Measurements from ENCODE around the gene NHSL2. TPM values are rescaled to one million over a fixed set of nuclear protein-coding genes. Genes with fewer than 3 reads are reported as not detected.

NHSL2 gene
- total and polyA plus RNA-seq, 3 experiments from 2014 or later = 0.51 to 17.8 (median 1.1) TPM

DNA sequence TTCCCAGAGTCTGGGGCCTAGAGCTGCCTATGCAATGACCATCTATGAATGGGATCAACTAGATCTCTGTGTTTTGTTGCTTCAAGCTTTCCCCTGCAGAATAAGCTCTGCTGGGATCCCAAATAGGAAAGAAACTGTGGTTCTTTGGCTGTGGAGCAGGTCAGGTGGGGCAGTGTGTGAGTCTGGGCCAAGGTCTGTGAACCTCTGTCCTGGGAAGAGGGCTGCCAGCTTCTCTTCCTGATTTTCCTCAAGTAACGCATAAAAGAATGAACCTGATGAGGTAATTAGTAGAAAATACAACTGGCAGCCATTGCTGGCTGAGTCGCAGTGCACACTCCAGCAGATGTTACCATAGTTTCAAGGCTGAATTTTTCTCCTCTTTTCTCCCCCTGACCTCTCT lies 266.3 kb downstream of the NHSL2 start:
- Histone ChIP-seq H3K4me3 (ENCODE audit: low read length) (no peak overlapping the region), H3K36me3 (ENCODE audit: insufficient read depth, low read length) (no peaks in the 10 kb centered on the region), H3K27ac (ENCODE audit: low read depth, low read length) (no peak overlapping the region), H3K27me3 (ENCODE audit: insufficient read depth, low read length, poor library complexity, severe bottlenecking) (no peaks in the 10 kb centered on the region), H3K9me3 (ENCODE audit: low read length) (no peaks in the 10 kb centered on the region), H3K4me1 (ENCODE audit: insufficient read depth, low read length) (peaks cover 10% of the 10 kb centered on the region)
- Mint-ChIP-seq H3K36me3 (no peaks in the 10 kb centered on the region), H3K4me3 (no peak overlapping the region), H3K4me1 (peaks cover 4 to 12% (median 5%) of the 10 kb centered on the region in 3 donors), H3K27ac (peak overlapping the region in 1 of 8 donors; percentile 40), H3K9me3 (peaks cover 0 to 2% (median 0%) of the 10 kb centered on the region in 5 donors), H3K27me3 (peaks cover 0 to 1% of the 10 kb centered on the region in 2 donors)
- ChIA-PET CTCF (no interaction called here), POLR2A (no interaction called here)
- no peak for DNase-seq

DNA sequence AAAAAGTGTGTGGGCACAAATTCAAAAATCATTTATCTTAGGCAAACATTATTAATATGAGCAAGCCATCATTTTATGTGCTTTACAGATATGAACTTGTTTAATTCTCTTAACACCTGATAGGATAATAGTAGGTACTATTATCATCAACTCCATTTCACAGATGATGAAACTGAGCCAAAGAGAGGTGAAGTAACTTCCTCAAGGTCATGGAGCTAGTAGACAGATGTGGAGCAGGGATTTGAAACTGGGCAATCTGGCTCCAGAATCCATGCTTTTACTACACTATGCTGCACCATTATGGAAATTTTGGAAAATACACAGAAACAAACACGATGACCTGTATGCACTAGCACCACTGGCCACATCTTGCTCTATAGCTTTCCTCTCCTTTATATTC lies 269.9 kb downstream of the NHSL2 start:
- Mint-ChIP-seq H3K9me3 (no peaks in the 10 kb centered on the region), H3K27me3 (peaks cover 0 to 1% of the 10 kb centered on the region in 2 donors), H3K4me1 (peaks cover 9 to 17% (median 10%) of the 10 kb centered on the region in 3 donors), H3K36me3 (peaks cover 0 to 4% (median 0%) of the 10 kb centered on the region in 3 donors), H3K27ac (peak overlapping the region in 5 of 8 donors; percentile 1 to 73 (median 50)), H3K4me3 (peak overlapping the region in 2 of 7 donors; percentile 40 to 48)
- no peaks in the 10 kb centered on the region for H3K9me3 ChIP-seq (ENCODE audit: low read length)
- no peak for DNase-seq
- H3K27me3 ChIP-seq (ENCODE audit: insufficient read depth, low read length, poor library complexity, severe bottlenecking) = no peaks in the 10 kb centered on the region
- H3K4me3 ChIP-seq (ENCODE audit: low read length) = peak overlapping the region; percentile 95
- CTCF ChIA-PET = interaction anchor here (1.7 to 2.6 kb wide), 3 partner anchors 8 to 163 kb away, joined by 3 to 11 read pairs (median 4); partner anchors contain the start of gene RPS4X
- peak overlapping the region; percentile 61 for H3K27ac ChIP-seq (ENCODE audit: low read depth, low read length)
- no peaks in the 10 kb centered on the region for H3K36me3 ChIP-seq (ENCODE audit: insufficient read depth, low read length)
- POLR2A ChIA-PET = interaction anchor here (1.0 to 1.3 kb wide), 2 partner anchors 11 to 49 kb away, joined by 4 read pairs; partner anchors contain the start of gene RTL5
- peaks cover 14% of the 10 kb centered on the region for H3K4me1 ChIP-seq (ENCODE audit: insufficient read depth, low read length)

- Mint-ChIP-seq H3K9me3 (no peaks in the 10 kb centered on the region), H3K27me3 (peaks cover 0 to 1% of the 10 kb centered on the region in 2 donors), H3K27ac (peak within 1 kb of the TSS in 1 of 8 donors; percentile 50), H3K4me1 (peaks cover 10 to 20% (median 16%) of the 10 kb centered on the region in 3 donors), H3K36me3 (peaks cover 0 to 11% (median 0%) of the 10 kb centered on the region in 3 donors), H3K4me3 (peak within 1 kb of the TSS in 1 of 7 donors; percentile 40)
- peaks cover 14% of the 10 kb centered on the region for H3K4me1 ChIP-seq (ENCODE audit: insufficient read depth, low read length)
- H3K27ac ChIP-seq (ENCODE audit: low read depth, low read length) = peak within 1 kb of the TSS; percentile 61
- H3K4me3 ChIP-seq (ENCODE audit: low read length) = peak within 1 kb of the TSS; percentile 95
- no peaks in the 10 kb centered on the region for H3K9me3 ChIP-seq (ENCODE audit: low read length)
- H3K27me3 ChIP-seq (ENCODE audit: insufficient read depth, low read length, poor library complexity, severe bottlenecking) = no peaks in the 10 kb centered on the region
- peak; percentile 66 to 91 (median 83) for DNase-seq
- POLR2A ChIA-PET = interaction anchor here (0.8 to 1.3 kb wide), 4 partner anchors 12 to 95 kb away, joined by 3 to 4 read pairs (median 4); partner anchors contain the start of genes ERCC6L and RTL5
- CTCF ChIA-PET = interaction anchor here (1.0 to 2.6 kb wide), 4 partner anchors 9 to 164 kb away, joined by 3 to 11 read pairs (median 4); partner anchors contain the start of genes ERCC6L and RPS4X
- no peaks in the 10 kb centered on the region for H3K36me3 ChIP-seq (ENCODE audit: insufficient read depth, low read length)
Measured at GRCh38 chrX:72181178-72182125, 270.8 kb downstream of the NHSL2 start, which contains the start of gene PIN4. Gene PIN4 (plus strand): TSS chrX:72181757. CDS start chrX:72181786, 29 bp downstream.

GRCh38 chrX:72182924-72183323 lies 272.3 kb downstream of the NHSL2 start:
- CTCF ChIA-PET = no interaction called here
- DNase-seq = no peak
- POLR2A ChIA-PET = interaction anchor here (0.7 kb wide), 1 partner anchor 56 kb away, joined by 3 read pairs; the partner anchor contains the start of gene ERCC6L

GRCh38 chrX:72201836-72202536 lies 291.3 kb downstream of the NHSL2 start:
- DNase-seq = no peak
- Mint-ChIP-seq H3K4me1 (peaks cover 0 to 4% (median 0%) of the 10 kb centered on the region in 3 donors), H3K36me3 (peaks cover 6 to 49% (median 9%) of the 10 kb centered on the region in 3 donors), H3K4me3 (no peak overlapping the region), H3K27me3 (no peaks in the 10 kb centered on the region), H3K27ac (no peak overlapping the region), H3K9me3 (no peaks in the 10 kb centered on the region)
- Histone ChIP-seq H3K4me1 (ENCODE audit: insufficient read depth, low read length) (no peaks in the 10 kb centered on the region), H3K27ac (ENCODE audit: low read depth, low read length) (no peak overlapping the region), H3K9me3 (ENCODE audit: low read length) (no peaks in the 10 kb centered on the region), H3K27me3 (ENCODE audit: insufficient read depth, low read length, poor library complexity, severe bottlenecking) (no peaks in the 10 kb centered on the region), H3K4me3 (ENCODE audit: low read length) (no peak overlapping the region), H3K36me3 (ENCODE audit: insufficient read depth, low read length) (no peaks in the 10 kb centered on the region)
- ChIA-PET CTCF (no interaction called here), POLR2A (interaction anchor here (0.6 kb wide), 1 partner anchor 7 kb away, joined by 6 read pairs; no protein-coding TSS in a partner anchor)

More at GRCh38 chrX:72182924-72183323, 272.3 kb downstream of the NHSL2 start:
- H3K4me1 ChIP-seq (ENCODE audit: insufficient read depth, low read length) = peaks cover 14% of the 10 kb centered on the region
- H3K27me3 ChIP-seq (ENCODE audit: insufficient read depth, low read length, poor library complexity, severe bottlenecking) = no peaks in the 10 kb centered on the region
- peaks cover 10 to 20% (median 16%) of the 10 kb centered on the region in 3 donors for H3K4me1 Mint-ChIP-seq
- H3K4me3 Mint-ChIP-seq = no peak overlapping the region
- H3K27ac ChIP-seq (ENCODE audit: low read depth, low read length) = no peak overlapping the region
- no peaks in the 10 kb centered on the region for H3K36me3 ChIP-seq (ENCODE audit: insufficient read depth, low read length)
- H3K27me3 Mint-ChIP-seq = peaks cover 0 to 1% of the 10 kb centered on the region in 2 donors
- H3K36me3 Mint-ChIP-seq = peaks cover 0 to 20% (median 0%) of the 10 kb centered on the region in 3 donors
- no peak overlapping the region for H3K4me3 ChIP-seq (ENCODE audit: low read length)
- no peaks in the 10 kb centered on the region for H3K9me3 Mint-ChIP-seq
- no peaks in the 10 kb centered on the region for H3K9me3 ChIP-seq (ENCODE audit: low read length)
- H3K27ac Mint-ChIP-seq = no peak overlapping the region

Other genes with a start within 250 kb of the NHSL2 start
- gene CXorf49, start 192.6 kb upstream of the NHSL2 start, total RNA-seq = not detected
- not detected for gene CXorf49, start 192.6 kb upstream of the NHSL2 start, polyA plus RNA-seq
- not detected for gene CXorf49B, start 147.5 kb upstream of the NHSL2 start, total RNA-seq
- gene CXorf49B, start 147.5 kb upstream of the NHSL2 start, polyA plus RNA-seq = not detected
- 1 to 10 TPM in 1 of 2 experiments, under 1 TPM in 1; 1.00 to 1.0 TPM for gene RTL5, start 221.1 kb downstream of the NHSL2 start, total RNA-seq
- 0.55 TPM for gene RTL5, start 221.1 kb downstream of the NHSL2 start, polyA plus RNA-seq

All from CD8-positive, alpha-beta memory T cell (primary cell).